Right lobe of liver (tissue), 4 donors: ENCODE measurements around the gene AGK.

ENCODE experiments used
- CTCF ChIP-seq, 4 donors: fragments of 200-600 bp in 3 of 4; fragments of 450-650 bp in 1 of 4; IDR thresholded peaks; one replicate each; pipeline versions ENCODE4 v1.5.1 to v1.8.0; 2016 to 2022; ENCODE audit warnings: antibody characterized with exemption in 4 of 4, mild to moderate bottlenecking in 2 of 4
- POLR2A ChIP-seq: fragments of 450-650 bp; IDR thresholded peaks from one replicate; pipeline ENCODE4 v1.6.1; 2017; ENCODE audit warnings: antibody characterized with exemption, mild to moderate bottlenecking
- donor health status: DM: no; HTN: no; CAD: no.
- donor health status: DM: no; HTN: no; CAD: no.
- donor health status: DM: no; HTN: yes; CAD: no.

DNA sequence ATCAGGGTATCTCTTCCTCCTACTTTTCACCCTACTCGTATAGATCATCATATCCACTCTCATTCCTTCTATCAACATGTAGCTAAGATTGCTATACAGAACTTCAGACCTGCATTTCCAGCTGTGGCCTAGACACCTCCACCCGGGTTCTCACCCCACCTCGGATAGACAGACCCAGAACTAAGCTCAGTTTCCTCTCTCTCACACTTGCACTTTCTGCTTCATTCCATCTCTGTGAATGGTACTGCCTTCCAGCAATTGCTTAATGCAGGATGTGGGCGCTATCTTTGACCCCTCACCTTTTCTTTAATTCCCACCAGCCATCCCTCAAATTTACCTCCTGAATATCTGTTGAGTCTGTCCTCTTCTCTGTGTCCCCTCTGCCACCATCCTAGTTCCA, 35.7 kb downstream of the AGK start:
- TF ChIP-seq CTCF (IDR thresholded peaks at IDR 0.05) (no peak), POLR2A (no peak)
